DMS153 treated with DMSO at 0.1 percent for 48 hours (cell line): ENCODE data around the gene SPRYD3.
"Not testable (repeated sequence)": the region's sequence is repeated elsewhere in the genome, so short reads cannot be mapped to it uniquely, and the experiment has no call there.

ENCODE experiments used
- DNase-seq: peaks from one replicate; lab custom pipeline; 2025; ENCODE audit not compliant: unreplicated experiment; lab: John Stamatoyannopoulos, UW

Gene SPRYD3

DNA sequence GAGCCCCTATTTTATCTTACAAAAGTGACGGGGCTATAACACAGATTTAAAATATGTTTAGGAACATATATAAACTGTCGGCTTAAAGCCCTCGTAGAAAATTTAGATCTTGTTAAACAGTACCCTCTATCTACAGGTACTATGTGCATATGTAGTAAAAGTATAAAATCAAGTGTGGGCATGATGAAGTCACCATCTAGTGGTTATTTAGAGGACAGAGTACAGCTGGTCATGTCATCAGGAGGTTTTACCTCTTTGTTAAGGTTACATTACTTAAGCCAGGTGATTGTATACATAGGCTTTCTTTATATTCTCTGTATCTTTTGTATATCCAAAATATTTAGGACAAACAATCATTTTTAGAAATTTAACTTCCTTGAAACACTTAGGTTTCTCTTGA is 47.6 kb downstream of the SPRYD3 start:
- DNase-seq = no peak

DNA sequence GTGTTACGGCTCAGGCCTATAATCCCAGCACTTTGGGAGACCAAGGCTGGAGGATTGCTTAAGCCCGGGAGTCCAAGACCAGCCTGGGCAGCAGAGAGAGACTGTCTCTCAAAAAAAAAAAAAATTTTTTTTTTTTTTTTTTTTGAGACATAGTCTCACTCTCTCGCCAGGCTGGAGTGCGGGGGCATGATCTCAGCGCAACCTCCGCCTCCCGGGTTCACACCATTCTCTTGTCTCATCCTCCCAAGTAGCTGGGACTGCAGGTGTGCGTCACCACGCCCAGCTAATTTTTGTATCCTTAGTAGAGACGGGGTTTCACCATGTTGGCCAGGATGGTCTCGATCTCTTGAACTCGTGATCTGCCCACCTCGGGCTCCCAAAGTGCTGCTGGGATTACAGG is 52.2 kb downstream of the SPRYD3 start:
- DNase-seq = not testable (repeated sequence)

DNA sequence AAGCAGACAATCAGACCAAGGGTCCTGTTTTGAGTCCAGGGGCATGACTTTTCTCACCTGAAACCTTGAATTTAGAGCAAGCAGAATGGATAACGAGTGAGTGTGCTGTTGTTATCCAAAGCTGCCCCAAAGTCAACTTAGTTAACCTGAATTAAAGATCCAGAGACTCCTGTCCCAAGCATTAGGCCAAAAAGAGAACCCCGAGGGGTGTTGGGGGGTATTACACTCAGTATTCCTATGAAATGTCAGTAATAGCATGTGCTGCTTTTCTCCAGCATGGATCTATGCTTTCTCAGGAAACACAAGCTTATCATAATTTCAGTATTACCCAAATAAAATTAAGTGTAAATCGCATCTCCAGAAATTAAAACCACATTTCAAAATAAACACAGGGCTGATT is 53.9 kb downstream of the SPRYD3 start:
- no peak for DNase-seq

DNA sequence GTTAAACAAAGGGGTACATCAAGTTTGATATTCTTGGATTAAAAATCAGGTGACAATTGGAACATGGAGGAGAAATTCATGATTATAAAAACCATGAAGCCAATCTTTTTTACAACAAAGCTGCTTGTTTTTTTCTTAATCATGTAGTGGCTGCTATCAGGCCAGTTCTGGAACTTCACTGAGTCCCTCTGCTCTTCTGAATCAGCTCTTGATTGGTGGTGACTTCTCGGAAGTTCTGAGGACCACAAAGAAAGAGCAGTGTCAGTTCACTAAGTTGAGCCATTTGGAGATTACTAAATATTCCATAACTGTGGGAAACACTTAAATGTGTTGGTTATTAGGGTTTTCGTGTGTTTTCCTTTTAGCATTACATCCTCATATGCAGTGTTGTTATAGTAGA is 64.5 kb downstream of the SPRYD3 start:
- no peak for DNase-seq
